Measurements from ENCODE around the gene NLK. TPM values are rescaled to one million over a fixed set of nuclear protein-coding genes. Genes with fewer than 3 reads are reported as not detected.
A peak's percentile ranks its signal among the peaks of the same experiment; 100 is the strongest.
"Not testable (repeated sequence)": the region's sequence is repeated elsewhere in the genome, so short reads cannot be mapped to it uniquely, and the experiment has no call there.

Gene NLK
- total and polyA plus RNA-seq, 12 donors, result 5.2 to 27.3 (median 20.7) TPM

DNA sequence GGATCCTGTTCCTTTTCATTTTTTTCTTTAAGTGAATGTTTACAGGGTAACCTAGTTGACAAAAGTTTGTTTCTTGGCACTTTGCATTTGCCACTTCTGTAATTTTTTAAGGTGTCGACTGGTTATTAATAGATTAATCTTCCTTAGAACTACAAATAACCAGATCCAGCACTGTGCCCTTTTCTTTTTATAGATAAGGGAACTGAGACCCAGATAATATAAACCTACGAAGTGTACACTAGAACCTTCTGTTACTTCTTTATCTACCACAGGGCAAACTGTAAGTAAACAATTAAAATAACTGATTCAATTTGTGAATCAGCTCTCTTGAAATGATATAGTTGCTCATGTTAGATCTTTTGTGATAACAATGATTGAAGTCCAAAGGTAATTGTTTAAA, 55.4 kb downstream of the NLK start:
- Histone ChIP-seq H3K4me1 (peaks cover 0 to 18% (median 9%) of the 10 kb centered on the region in 9 donors), H3K36me3 (no peaks in the 10 kb centered on the region), H3K27ac (no peak overlapping the region), H3K4me3 (no peak overlapping the region), H3K9me3 (peaks cover 0 to 8% (median 0%) of the 10 kb centered on the region in 11 donors), H3K27me3 (no peaks in the 10 kb centered on the region)
- ATAC-seq, result peak in 1 of 8 donors; percentile 30
- TF ChIP-seq, protein P1, sequence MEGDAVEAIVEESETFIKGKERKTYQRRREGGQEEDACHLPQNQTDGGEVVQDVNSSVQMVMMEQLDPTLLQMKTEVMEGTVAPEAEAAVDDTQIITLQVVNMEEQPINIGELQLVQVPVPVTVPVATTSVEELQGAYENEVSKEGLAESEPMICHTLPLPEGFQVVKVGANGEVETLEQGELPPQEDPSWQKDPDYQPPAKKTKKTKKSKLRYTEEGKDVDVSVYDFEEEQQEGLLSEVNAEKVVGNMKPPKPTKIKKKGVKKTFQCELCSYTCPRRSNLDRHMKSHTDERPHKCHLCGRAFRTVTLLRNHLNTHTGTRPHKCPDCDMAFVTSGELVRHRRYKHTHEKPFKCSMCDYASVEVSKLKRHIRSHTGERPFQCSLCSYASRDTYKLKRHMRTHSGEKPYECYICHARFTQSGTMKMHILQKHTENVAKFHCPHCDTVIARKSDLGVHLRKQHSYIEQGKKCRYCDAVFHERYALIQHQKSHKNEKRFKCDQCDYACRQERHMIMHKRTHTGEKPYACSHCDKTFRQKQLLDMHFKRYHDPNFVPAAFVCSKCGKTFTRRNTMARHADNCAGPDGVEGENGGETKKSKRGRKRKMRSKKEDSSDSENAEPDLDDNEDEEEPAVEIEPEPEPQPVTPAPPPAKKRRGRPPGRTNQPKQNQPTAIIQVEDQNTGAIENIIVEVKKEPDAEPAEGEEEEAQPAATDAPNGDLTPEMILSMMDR (IDR thresholded peaks at IDR 0.05), result no peak
- WGBS, 2 donors, result 42 to 56% methylated on average over 2 of the region's 2 CpGs
- no peak for DNase-seq
- intact Hi-C loops (cut with DNase I), result no loop called here

DNA sequence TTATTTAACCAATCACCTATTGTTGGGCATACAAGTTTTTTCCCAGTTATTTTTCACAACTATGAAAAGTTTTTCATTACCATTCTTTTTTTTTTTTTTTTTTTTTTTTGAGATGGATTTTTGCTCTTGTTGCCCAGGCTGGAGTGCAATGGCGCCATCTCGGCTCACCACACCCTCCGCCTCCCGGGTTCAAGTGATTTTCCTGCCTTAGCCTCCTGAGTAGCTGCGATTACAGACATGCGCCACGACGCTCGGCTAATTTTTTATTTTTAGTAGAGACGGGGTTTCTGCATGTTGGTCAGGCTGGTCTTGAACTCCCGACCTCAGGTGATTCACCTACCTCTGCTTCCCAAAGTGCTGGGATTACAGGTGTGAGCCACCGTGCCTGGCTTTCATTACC, 56.1 kb downstream of the NLK start:
- 97 to 98% methylated on average over 12 of the region's 12 CpGs for WGBS, 2 donors
- H3K36me3 ChIP-seq; H3K9me3 ChIP-seq; DNase-seq; ATAC-seq; H3K27ac ChIP-seq; intact Hi-C loops (cut with DNase I); H3K27me3 ChIP-seq; H3K4me3 ChIP-seq: not testable (repeated sequence)
- H3K4me1 ChIP-seq, result peaks cover 0 to 18% (median 9%) of the 10 kb centered on the region in 9 donors

DNA sequence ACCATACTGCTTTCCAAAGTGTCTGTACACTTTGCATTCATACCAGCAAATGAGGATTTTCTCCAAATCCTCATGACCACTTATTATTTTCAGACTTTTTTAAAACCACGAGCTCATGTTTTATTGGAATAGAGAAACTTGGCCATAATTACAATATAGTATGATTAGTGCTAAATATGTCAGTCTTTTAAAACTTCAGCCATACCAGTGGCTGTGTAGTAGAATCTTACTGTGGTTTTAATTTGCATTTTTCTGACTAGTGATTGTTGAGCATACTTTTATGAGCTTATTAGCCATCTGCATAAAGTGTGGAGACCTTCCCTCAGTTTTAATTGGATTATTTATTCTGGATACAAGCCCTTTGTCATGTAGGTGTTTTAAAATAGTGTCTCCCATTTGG, 57.8 kb downstream of the NLK start:
- H3K9me3 ChIP-seq, result peaks cover 0 to 8% (median 0%) of the 10 kb centered on the region in 11 donors
- no peak for ATAC-seq
- no peaks in the 10 kb centered on the region for H3K36me3 ChIP-seq
- H3K4me1 ChIP-seq, result peaks cover 0 to 18% (median 9%) of the 10 kb centered on the region in 9 donors
- intact Hi-C loops (cut with DNase I), result no loop called here
- H3K27ac ChIP-seq, result no peak overlapping the region
- H3K27me3 ChIP-seq, result no peaks in the 10 kb centered on the region
- TF ChIP-seq, protein P1 (IDR thresholded peaks at IDR 0.05), result no peak
- no peak for DNase-seq
- 89 to 100% methylated on average over 1 of the region's 1 CpG for WGBS, 2 donors
- H3K4me3 ChIP-seq, result no peak overlapping the region

DNA sequence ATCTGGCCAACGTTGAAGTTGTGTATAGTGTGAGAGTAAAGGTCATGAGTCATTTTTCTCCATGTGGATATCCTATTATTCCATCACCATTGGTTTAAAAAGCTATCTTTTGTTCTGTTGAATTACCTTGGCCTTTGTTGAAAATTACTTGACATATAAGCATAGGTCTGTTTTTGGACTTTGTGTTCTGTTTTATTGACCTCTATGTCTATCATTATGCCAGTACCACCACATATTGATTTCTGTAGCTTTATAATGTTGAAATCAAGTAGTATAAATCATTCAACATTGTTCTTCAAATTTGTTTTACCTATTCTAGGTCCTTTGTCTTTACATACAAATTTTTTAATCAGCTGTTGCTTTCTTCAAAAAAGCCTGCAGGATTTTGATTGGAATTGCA, 58.5 kb downstream of the NLK start:
- Histone ChIP-seq H3K4me1 (peaks cover 0 to 18% (median 9%) of the 10 kb centered on the region in 9 donors), H3K4me3 (no peak overlapping the region), H3K27me3 (no peaks in the 10 kb centered on the region), H3K9me3 (peaks cover 0 to 8% (median 0%) of the 10 kb centered on the region in 11 donors), H3K27ac (no peak overlapping the region), H3K36me3 (no peaks in the 10 kb centered on the region)
- DNase-seq (no peak), ATAC-seq (no peak)
- 80 to 81% methylated on average over 1 of the region's 1 CpG for WGBS, 2 donors
- intact Hi-C loops (cut with DNase I), result no loop called here
- TF ChIP-seq, protein P1 (IDR thresholded peaks at IDR 0.05), result no peak

DNA sequence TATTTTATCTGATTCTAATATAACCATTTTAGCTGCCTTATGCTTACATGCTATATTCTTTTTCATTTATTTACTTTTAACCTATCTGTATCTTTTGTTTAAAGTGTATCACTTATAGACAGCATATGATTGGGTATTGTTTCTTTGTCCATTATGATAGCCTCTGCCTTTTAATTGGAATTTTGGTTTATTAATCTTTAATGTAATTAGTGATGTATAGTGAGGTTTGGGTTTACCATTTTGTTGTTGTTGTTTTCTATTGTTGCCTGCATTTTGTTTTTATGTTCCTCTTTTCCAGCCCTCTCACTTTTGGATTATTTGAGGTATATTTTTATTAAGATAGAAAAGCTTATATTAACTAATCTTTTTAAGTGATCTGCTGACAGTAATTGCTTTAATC, 59.4 kb downstream of the NLK start:
- TF ChIP-seq, protein P1 (IDR thresholded peaks at IDR 0.05), result no peak
- Histone ChIP-seq H3K4me3 (no peak overlapping the region), H3K27ac (no peak overlapping the region), H3K27me3 (no peaks in the 10 kb centered on the region), H3K4me1 (peaks cover 0 to 14% (median 9%) of the 10 kb centered on the region in 9 donors), H3K36me3 (no peaks in the 10 kb centered on the region), H3K9me3 (peaks cover 0 to 8% (median 0%) of the 10 kb centered on the region in 11 donors)
- intact Hi-C loops (cut with DNase I), result no loop called here
- DNase-seq, result no peak
- no peak for ATAC-seq
